Thyroid gland (tissue), 4 donors: Measurements from ENCODE around the gene STXBP3.

Source experiments
- CTCF ChIP-seq, 6 experiments: fragments of 200-600 bp in 3 of 6; fragments of 450-650 bp in 3 of 6; sonication (generic) in 3 of 6; IDR thresholded peaks; one replicate each; pipeline ENCODE4 v1.5.1; 2016 to 2019; ENCODE audit warnings: antibody characterized with exemption in 6 of 6, mild to moderate bottlenecking in 2 of 6, inconsistent platforms in 1 of 6, moderate library complexity in 1 of 6
- POLR2A ChIP-seq, 2 donors: fragments of 450-650 bp; IDR thresholded peaks; one replicate each; pipeline ENCODE4 v1.6.1; 2017; ENCODE audit warnings: antibody characterized with exemption in 2 of 2, mild to moderate bottlenecking in 2 of 2, moderate library complexity in 1 of 2

- TF ChIP-seq POLR2A (IDR thresholded peaks at IDR 0.05) (no peak), CTCF (IDR thresholded peaks at IDR 0.05) (no peak)
These were observed 54.6 kb downstream of the STXBP3 start for GRCh38 chr1:108801101-108801500.
